Fibroblast of lung (primary cell): ENCODE data around the gene IL5RA. TPM values are rescaled to one million over a fixed set of nuclear protein-coding genes. Genes with fewer than 3 reads are reported as not detected.

Experiments
- DNase-seq, 2 donors: peaks; one replicate each; pipeline versions ENCODE4 v3.0.0 to v3.0.0-alpha.2; 2010; ENCODE audit warnings: low read depth in 2 of 2
- H2AFZ ChIP-seq: 2 replicates; pipeline ENCODE4 v1.5.1; 2012; ENCODE audit warnings: low read length, control low read depth, inconsistent platforms
- H3K27ac ChIP-seq: 2 replicates; pipeline ENCODE4 v1.5.1; 2011; ENCODE audit warnings: low read length, control low read depth; ENCODE audit not compliant: insufficient read depth
- H3K27me3 ChIP-seq: 2 replicates; pipeline ENCODE4 v1.5.1; 2011; ENCODE audit warnings: mild to moderate bottlenecking, low read length; ENCODE audit not compliant: control insufficient read depth, insufficient read depth
- H3K36me3 ChIP-seq: 2 replicates; pipeline ENCODE4 v1.5.1; 2011; ENCODE audit warnings: low read length; ENCODE audit not compliant: control insufficient read depth, insufficient read depth
- H3K4me1 ChIP-seq: 2 replicates; pipeline ENCODE4 v1.5.1; 2011; ENCODE audit warnings: low read length; ENCODE audit not compliant: control insufficient read depth, insufficient read depth; ENCODE audit errors: extremely low read depth
- H3K4me2 ChIP-seq: 2 replicates; pipeline ENCODE4 v1.5.1; 2011; ENCODE audit warnings: low read length, control low read depth; ENCODE audit not compliant: insufficient read depth; ENCODE audit errors: extremely low read depth
- H3K4me3 ChIP-seq, 4 experiments: fragments of 200-600 bp in 1 of 4; sonication (generic) in 1 of 4; replicated peaks in 1 of 4; 2 replicates each; pipeline ENCODE4 v1.5.1; 2011 to 2016; ENCODE audit warnings: low read length in 4 of 4, low read depth in 3 of 4, mild to moderate bottlenecking in 3 of 4, control low read depth in 2 of 4, inconsistent platforms in 1 of 4, mixed read lengths in 1 of 4; ENCODE audit not compliant: insufficient read depth in 1 of 4; ENCODE audit errors: control extremely low read depth in 1 of 4
- H3K79me2 ChIP-seq: 2 replicates; pipeline ENCODE4 v1.5.1; 2012; ENCODE audit warnings: mild to moderate bottlenecking, low read length, inconsistent platforms; ENCODE audit not compliant: control insufficient read depth, insufficient read depth
- H3K9ac ChIP-seq: 2 replicates; pipeline ENCODE4 v1.5.1; 2011; ENCODE audit warnings: mild to moderate bottlenecking, low read length, control low read depth; ENCODE audit not compliant: insufficient read depth
- H3K9me3 ChIP-seq: 2 replicates; pipeline ENCODE4 v1.5.1; 2012; ENCODE audit warnings: low read depth, low read length; ENCODE audit not compliant: control insufficient read depth, insufficient read depth
- H4K20me1 ChIP-seq: 2 replicates; pipeline ENCODE4 v1.5.1; 2011; ENCODE audit warnings: low read length; ENCODE audit not compliant: control insufficient read depth, insufficient read depth; ENCODE audit errors: extremely low read depth
- EZH2 ChIP-seq: IDR thresholded peaks from 2 replicates; pipeline ENCODE4 v1.5.1; 2012; ENCODE audit warnings: low read length, control low read depth, mild to moderate bottlenecking; ENCODE audit errors: missing control alignments
- polyA plus RNA-seq, 2 donors: library from polyadenylated mRNA; depleted of rRNA in 1 of 2; stranded (reverse) in 1 of 2; unstranded in 1 of 2; fragments of >200 nt; gene quantifications; 2 replicates each; pipeline ENCODE4 v1.2.1, GENCODE V29; 2011 to 2012; ENCODE audit warnings: missing spikeins in 1 of 2
- total RNA-seq: library from RNA; depleted of rRNA; stranded (reverse); fragments of >200 nt; gene quantifications from 2 replicates; pipeline ENCODE4 v1.2.1, GENCODE V29; 2014
- TF ChIP-seq, protein P1 (sequence below), 2 donors: IDR thresholded peaks in 1 of 2; conservative IDR thresholded peaks in 1 of 2; 1 replicate in 1 of 2; 2 replicates in 1 of 2; pipeline ENCODE4 v1.5.1; 2011 to 2012; ENCODE audit warnings: low read length in 2 of 2, control low read depth in 1 of 2, inconsistent platforms in 1 of 2, low read depth in 1 of 2, mild to moderate bottlenecking in 1 of 2

Gene IL5RA
- total and polyA plus RNA-seq, 2 donors (not counting 1 experiment from before 2014, with no cell fraction given): not detected

DNA sequence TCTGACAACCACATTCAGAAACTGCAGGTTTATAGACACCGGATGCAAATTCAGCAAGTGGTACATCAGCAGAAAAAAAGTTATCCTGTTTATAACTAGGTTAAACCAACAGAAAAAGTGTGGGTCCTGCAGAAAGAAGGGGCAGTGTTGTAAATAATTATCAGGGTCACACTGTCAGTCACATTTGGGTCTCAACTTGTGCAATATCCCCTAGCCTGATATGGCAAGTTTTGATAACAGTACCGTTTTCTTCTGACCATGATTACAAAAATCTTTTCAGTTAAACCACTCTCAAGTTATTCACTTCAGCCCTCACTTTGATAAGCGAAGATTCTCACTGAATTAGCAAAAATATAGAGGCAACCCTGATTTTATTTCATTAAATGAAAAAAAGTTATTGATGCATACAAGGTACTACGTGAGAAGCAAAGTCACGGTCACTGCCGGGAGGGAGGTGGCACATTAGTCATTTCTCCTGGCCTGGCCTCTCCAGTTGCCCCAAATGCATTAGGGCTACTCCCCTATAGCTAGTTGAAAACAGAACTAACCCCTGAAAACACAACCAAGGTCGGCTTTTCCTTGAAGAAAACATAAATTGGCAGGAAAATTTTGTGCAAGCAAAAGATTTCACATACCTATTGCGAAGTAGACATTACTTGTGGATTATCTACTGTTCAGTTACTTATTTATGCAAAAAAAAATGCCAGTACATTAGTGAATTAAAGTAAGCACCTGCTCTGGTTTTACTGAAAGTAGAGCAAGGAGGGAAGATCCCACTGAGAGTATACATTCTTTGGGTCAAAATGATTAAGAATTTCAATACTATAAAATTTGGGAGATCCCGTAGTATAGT lies 28.6 kb downstream of the IL5RA start:
- no peak overlapping the region for H3K9ac ChIP-seq
- DNase-seq: no peak
- no peaks in the 10 kb centered on the region for H3K79me2 ChIP-seq
- no peaks in the 10 kb centered on the region for H3K4me1 ChIP-seq
- H3K27ac ChIP-seq: no peak overlapping the region
- no peak overlapping the region for H3K4me2 ChIP-seq
- H3K9me3 ChIP-seq: no peaks in the 10 kb centered on the region
- no peaks in the 10 kb centered on the region for H4K20me1 ChIP-seq
- H3K27me3 ChIP-seq: no peaks in the 10 kb centered on the region
- H3K4me3 ChIP-seq: no peak overlapping the region
- no peaks in the 10 kb centered on the region for H3K36me3 ChIP-seq
- TF ChIP-seq EZH2: no peak
- TF ChIP-seq, protein P1, sequence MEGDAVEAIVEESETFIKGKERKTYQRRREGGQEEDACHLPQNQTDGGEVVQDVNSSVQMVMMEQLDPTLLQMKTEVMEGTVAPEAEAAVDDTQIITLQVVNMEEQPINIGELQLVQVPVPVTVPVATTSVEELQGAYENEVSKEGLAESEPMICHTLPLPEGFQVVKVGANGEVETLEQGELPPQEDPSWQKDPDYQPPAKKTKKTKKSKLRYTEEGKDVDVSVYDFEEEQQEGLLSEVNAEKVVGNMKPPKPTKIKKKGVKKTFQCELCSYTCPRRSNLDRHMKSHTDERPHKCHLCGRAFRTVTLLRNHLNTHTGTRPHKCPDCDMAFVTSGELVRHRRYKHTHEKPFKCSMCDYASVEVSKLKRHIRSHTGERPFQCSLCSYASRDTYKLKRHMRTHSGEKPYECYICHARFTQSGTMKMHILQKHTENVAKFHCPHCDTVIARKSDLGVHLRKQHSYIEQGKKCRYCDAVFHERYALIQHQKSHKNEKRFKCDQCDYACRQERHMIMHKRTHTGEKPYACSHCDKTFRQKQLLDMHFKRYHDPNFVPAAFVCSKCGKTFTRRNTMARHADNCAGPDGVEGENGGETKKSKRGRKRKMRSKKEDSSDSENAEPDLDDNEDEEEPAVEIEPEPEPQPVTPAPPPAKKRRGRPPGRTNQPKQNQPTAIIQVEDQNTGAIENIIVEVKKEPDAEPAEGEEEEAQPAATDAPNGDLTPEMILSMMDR (conservative IDR thresholded peaks at IDR 0.05 in 1 of 2, IDR thresholded peaks at IDR 0.05 in 1 of 2; ENCODE audit: low read depth in 1 of 2, low read length in 2 of 2): no peak
- H2AFZ ChIP-seq: no peak overlapping the region

DNA sequence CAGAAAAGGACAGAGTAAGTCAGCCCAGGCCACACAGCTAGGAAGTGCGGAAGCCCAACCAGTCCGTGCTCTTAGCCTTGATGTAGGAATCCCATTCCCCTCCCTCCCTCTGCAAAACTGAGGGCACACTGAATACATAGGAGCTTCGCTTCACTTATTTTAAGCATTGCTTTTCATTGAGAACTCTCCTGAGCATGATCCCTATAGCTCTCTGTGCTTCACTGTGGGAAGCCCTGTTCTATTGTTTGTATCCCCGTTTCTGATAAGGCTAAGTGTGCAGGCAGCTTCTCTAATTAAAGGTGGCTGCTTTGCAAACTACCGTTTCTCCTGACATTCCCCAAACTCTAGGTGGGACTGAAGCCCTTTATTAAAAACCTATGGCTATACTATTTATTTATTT lies 29.9 kb downstream of the IL5RA start:
- H2AFZ ChIP-seq: no peak overlapping the region
- no peaks in the 10 kb centered on the region for H3K9me3 ChIP-seq
- no peak overlapping the region for H3K9ac ChIP-seq
- H3K4me3 ChIP-seq: no peak overlapping the region
- no peak for DNase-seq
- no peaks in the 10 kb centered on the region for H4K20me1 ChIP-seq
- H3K27me3 ChIP-seq: no peaks in the 10 kb centered on the region
- H3K4me2 ChIP-seq: no peak overlapping the region
- no peaks in the 10 kb centered on the region for H3K79me2 ChIP-seq
- no peak for TF ChIP-seq EZH2
- TF ChIP-seq, protein P1 (conservative IDR thresholded peaks at IDR 0.05 in 1 of 2, IDR thresholded peaks at IDR 0.05 in 1 of 2; ENCODE audit: low read depth in 1 of 2, low read length in 2 of 2): no peak
- no peaks in the 10 kb centered on the region for H3K4me1 ChIP-seq
- H3K27ac ChIP-seq: no peak overlapping the region
- no peaks in the 10 kb centered on the region for H3K36me3 ChIP-seq

DNA sequence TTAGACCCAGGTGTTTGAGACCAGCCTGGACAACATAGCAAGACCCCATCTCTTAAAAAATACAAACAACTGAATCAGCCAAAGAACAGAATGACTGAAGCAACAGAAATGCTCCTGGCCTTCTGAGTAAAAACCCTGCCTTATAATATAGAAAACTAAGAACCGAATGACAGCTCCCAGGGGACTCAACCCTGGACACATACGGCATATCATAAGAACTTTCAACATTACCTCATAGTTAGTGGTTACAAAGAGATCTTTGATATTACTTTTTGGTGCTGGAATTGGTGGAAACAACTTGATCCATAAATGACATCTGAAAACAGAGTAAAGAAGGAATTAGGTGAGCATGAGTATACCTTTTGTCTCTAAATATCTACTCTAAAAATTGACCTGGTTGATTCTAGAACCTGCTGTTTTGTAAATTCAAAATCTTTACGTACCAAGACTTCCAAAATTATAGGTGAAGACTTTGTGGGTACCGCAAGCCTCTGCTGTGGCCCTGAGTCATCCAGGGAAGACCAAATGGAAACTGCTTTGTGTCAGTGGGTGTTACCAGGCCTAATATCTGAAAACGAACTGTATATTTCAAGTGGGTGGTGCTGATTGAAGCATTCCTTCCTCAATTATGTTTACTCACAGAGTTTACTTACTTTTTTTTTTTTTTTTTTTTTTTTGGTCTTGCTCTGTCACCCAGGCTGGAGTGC lies 35.5 kb downstream of the IL5RA start:
- no peaks in the 10 kb centered on the region for H4K20me1 ChIP-seq
- H3K4me3 ChIP-seq: no peak overlapping the region
- H3K9ac ChIP-seq: no peak overlapping the region
- H2AFZ ChIP-seq: no peak overlapping the region
- H3K4me1 ChIP-seq: no peaks in the 10 kb centered on the region
- no peak for DNase-seq
- no peaks in the 10 kb centered on the region for H3K36me3 ChIP-seq
- no peak overlapping the region for H3K4me2 ChIP-seq
- no peak for TF ChIP-seq EZH2
- TF ChIP-seq, protein P1 (conservative IDR thresholded peaks at IDR 0.05 in 1 of 2, IDR thresholded peaks at IDR 0.05 in 1 of 2; ENCODE audit: low read depth in 1 of 2, low read length in 2 of 2): no peak
- no peak overlapping the region for H3K27ac ChIP-seq
- H3K9me3 ChIP-seq: no peaks in the 10 kb centered on the region
- no peaks in the 10 kb centered on the region for H3K79me2 ChIP-seq
- no peaks in the 10 kb centered on the region for H3K27me3 ChIP-seq
